Raji (cell line): ENCODE measurements around the gene ITGA6.

Source experiments
- POLR2A ChIP-seq: IDR thresholded peaks from 2 replicates; pipeline ENCODE4 v1.6.1; 2011; ENCODE audit warnings: low read depth, low read length, control low read depth; ENCODE audit not compliant: insufficient read depth

Gene ITGA6

GRCh38 chr2:172550419-172550818 is 123.0 kb downstream of the ITGA6 start:
- TF ChIP-seq POLR2A, result no peak

- no peak for TF ChIP-seq POLR2A
Observed at GRCh38 chr2:172551271-172551670, 123.9 kb downstream of the ITGA6 start.

GRCh38 chr2:172552547-172553291 is 125.3 kb downstream of the ITGA6 start:
- TF ChIP-seq POLR2A, result no peak

GRCh38 chr2:172554352-172555271 is 127.2 kb downstream of the ITGA6 start:
- TF ChIP-seq POLR2A, result no peak

GRCh38 chr2:172555272-172555521 is 127.8 kb downstream of the ITGA6 start:
- no peak for TF ChIP-seq POLR2A
